Colon (tissue), 2 donors: Measurements from ENCODE around the gene IGIP.

Source experiments
- FAIRE-seq: peaks from 2 replicates; lab custom pipeline; 2012; peaks lifted over from hg19 to GRCh38; lab: Jason Lieb, UNC
- donor health status: control.
- donor health status: control.

IGIP gene

GRCh38 chr5:140166911-140167310 is 41.2 kb downstream of the IGIP start:
- no peak for FAIRE-seq

- FAIRE-seq: no peak
Observed at GRCh38 chr5:140168371-140168770, 42.6 kb downstream of the IGIP start.

- FAIRE-seq: no peak
Observed at GRCh38 chr5:140169410-140169809, 43.7 kb downstream of the IGIP start.

- FAIRE-seq: no peak
Observed at GRCh38 chr5:140172483-140172882, 46.7 kb downstream of the IGIP start.

- no peak for FAIRE-seq
Observed at GRCh38 chr5:140174014-140174413, 48.3 kb downstream of the IGIP start.

- FAIRE-seq: no peak
Observed at GRCh38 chr5:140174465-140175366, 49.0 kb downstream of the IGIP start, which contains the start of gene CYSTM1. CYSTM1 (plus strand) TSS chr5:140175188; CDS start chr5:140194466, 19,278 bp downstream.

- no peak for FAIRE-seq
Observed at GRCh38 chr5:140175367-140176030, 49.8 kb downstream of the IGIP start.

GRCh38 chr5:140176031-140176387 is 50.3 kb downstream of the IGIP start:
- no peak for FAIRE-seq

GRCh38 chr5:140178086-140178410 is 52.3 kb downstream of the IGIP start:
- no peak for FAIRE-seq

- FAIRE-seq: no peak
Observed at GRCh38 chr5:140178482-140179116, 52.9 kb downstream of the IGIP start.
